Measurements from ENCODE around the gene TSC1.

TSC1 gene

DNA sequence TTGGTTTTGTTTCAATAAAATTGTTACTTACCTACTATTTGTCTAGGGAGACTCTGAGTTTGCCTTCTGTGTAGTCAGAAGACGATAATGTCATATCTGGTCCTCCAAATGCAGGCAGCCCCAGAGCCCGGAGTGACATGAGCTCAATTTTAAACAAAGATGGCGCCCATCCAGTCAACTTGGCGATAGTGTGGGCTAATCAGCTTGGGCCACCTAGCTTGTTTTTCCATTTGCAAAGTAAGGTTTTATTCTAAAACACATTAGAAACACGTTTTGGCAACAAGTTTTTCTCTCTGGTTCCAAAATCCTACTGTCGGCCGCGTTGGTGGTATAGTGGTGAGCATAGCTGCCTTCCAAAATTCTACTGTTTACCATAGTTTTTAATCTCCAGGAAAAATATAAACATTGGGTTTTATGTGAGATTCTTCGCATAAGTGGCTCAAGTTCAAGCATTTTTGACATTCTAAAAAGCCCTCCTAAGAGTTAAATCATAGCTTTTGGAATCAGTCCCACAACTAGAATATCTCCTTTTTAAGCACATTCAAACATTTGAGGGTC lies 13.2 kb downstream of the TSC1 start:
- DNase-seq: no peak

DNA sequence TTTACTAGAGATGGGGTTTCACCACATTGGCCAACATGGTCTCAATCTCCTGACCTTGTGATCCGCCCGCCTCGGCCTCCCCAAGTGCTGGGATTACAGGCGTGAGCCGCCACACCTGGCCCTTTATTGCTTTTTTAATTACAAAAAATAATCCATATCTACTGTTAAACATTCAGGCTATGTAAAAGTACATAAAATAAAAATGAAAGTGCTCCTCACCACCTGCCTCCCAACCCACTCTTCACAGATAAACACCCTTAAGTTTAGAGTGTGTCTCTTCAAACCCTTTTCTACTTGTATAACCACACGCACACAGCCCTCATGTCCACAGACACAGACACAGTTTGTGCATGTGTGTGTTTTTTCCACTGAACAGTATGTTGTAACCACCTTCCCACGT lies 16.7 kb downstream of the TSC1 start:
- DNase-seq: no peak

DNA sequence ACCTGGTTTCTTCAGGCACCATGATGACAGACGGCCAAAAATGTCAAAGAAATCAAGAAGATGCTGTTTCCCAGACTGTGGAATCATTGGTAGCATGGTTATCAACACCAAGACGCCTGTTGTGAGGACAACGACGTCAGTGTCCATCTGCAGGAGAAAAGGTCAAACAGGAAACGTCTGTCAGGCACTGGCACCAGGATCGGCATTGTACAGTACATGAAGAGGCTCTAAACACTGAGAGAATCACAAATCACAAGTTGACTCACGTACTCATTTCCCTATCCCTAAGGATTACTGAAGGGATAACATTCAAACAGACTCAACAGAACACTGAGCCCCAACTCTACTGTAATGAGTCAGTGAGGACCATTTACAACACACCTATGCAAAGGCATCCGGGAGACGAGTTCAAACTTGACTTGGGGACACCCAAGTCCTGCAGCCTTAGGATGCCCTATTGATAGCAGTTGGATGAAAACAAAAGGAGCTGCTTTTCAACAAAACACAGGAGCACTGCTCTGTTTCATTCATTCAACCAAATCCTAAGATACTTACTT lies 21.0 kb downstream of the TSC1 start:
- no peak for DNase-seq

DNA sequence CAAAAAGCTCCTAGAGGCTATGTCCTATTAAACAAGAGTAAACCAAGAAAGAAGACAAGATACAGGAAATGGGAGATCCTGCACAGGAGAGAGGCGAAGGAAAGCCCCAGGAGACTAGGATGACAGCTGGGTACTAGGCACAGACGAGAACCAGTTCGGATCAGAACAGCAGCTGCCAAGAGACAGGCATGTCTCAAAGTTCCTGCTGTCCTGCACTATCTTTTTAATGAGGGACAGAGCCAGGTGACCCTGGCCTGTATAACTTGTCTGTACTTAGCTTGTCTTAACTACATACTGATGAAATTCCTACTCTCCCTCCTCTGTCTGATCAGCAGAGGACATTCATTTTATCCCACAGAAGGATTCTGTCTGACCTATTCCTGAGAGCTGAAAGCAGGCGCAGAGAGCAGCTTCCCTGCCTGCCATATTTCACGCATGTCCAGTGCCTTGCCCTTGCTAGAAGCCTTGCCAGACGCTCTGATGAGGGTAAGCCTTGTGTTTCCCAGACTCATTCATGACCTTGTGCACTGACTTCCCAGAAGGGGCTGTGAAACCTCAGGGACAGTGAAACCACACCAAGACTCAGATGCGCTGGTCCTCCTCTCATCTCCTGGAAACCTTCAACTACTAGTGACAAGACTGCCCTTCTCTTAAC lies 24.7 kb downstream of the TSC1 start:
- no peak for DNase-seq

DNA sequence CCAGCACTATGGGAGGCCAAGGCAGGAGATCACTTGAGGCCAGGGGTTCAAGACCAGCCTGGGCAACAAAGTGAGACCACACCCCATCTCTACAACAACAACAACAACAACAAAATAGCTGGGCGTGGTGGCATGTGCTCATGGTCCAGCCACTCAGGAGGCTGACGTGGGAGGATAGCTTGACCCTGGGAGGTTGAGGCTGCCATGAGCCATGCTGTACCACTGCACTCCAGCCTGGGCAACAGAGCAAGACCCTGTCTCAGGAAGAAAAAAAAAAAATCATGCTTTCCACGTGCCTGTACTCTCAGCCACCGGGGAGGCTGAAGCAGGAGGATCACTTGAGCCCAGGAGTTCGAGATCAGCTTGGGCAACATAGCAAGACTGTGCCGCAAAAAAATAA lies 29.5 kb downstream of the TSC1 start:
- DNase-seq: no peak

DNA sequence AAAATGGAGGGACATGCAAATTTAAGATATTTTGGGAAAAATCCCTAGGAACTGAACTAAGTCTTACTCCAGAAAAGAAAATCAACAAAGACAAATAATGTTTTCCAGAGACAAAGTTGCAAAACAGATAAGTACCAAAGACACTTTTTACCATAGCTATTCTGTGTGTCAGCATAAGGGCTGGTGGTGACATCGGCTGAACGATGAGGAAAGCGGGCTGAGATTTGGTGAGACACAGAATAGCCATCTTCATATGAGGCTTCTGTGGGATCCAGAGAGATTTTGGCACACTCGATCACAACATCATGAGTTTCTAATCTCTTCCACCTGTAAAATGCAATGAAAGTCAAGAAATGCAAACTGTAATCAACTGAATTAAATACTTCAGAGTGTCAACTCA lies 32.3 kb downstream of the TSC1 start:
- no peak for DNase-seq

DNA sequence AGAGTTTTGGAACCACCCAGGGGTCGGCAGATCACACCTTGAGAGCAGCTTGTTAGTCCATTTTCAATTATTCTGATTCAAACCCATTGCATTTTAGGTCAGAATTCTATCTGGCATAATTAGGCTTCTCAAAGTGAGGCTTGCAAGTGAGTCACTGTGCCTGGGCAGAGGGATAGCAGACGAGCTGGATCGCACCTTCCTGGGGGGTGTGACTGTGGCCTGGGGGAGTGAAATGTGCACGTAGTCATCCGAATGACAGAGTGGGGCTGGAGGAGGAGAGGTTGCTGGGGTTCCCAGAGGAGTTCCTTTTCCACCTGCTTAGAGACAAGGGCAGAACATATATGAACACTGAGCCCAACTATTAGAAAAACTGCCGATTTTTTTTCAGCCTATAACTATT lies 34.0 kb downstream of the TSC1 start:
- DNase-seq: no peak

DNA sequence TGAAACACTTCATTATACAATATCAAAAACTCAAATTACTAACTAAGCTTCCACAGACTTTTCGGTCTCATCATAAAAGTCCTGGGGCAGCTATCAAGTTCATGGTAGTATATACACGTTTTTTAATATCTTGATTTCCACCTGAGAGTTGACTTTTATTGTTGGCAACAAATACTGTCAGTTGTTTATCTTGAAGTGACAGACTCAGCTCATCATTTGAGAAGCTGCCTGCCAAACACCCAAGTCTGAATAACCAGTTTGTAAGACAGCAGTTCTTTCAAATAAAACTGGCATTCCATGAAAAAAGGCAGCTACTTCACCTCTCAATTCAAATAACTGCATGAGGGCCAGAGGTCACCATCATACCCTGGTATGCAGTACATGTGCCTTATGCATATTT lies 35.1 kb downstream of the TSC1 start:
- no peak for DNase-seq

DNA sequence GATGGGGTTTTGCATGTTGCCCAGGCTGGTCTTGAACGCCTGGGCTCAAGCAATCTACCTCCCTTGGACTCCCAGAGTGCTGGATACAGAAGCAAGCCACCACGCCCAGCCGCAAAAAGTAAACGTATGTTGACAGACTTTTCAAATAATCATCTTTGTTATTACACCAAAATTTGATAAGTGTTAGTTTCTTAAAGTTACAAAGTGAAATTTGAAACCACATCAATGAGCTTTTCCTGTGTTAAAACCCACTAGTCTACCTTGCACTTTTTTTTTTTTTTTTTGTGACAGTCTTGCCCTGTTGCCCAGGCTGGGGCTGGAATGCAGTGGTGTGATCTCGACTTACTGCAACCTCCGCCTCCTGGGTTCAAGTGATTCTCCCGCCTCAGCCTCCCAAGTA lies 35.8 kb downstream of the TSC1 start:
- no peak for DNase-seq

DNA sequence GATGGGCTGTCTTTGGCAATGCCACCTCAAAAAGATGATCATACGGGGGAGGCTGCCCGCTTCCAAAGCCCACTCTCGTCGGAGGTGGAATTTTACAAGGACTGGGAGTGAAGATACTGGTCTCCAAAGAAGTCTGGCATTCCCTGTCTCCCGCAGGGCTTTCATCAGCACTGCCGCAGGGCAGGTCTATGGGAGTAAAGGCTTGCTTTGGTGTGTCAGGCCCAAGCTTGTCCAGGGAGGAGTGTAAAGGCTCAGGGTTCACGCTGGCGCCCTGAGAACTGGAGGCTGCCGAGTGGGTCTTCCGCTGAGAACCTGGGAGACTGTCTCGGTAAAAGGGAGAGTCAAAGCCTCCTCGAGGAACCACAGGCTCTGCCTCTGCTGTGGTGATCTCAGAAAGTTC lies 38.7 kb downstream of the TSC1 start:
- no peak for DNase-seq

DNA sequence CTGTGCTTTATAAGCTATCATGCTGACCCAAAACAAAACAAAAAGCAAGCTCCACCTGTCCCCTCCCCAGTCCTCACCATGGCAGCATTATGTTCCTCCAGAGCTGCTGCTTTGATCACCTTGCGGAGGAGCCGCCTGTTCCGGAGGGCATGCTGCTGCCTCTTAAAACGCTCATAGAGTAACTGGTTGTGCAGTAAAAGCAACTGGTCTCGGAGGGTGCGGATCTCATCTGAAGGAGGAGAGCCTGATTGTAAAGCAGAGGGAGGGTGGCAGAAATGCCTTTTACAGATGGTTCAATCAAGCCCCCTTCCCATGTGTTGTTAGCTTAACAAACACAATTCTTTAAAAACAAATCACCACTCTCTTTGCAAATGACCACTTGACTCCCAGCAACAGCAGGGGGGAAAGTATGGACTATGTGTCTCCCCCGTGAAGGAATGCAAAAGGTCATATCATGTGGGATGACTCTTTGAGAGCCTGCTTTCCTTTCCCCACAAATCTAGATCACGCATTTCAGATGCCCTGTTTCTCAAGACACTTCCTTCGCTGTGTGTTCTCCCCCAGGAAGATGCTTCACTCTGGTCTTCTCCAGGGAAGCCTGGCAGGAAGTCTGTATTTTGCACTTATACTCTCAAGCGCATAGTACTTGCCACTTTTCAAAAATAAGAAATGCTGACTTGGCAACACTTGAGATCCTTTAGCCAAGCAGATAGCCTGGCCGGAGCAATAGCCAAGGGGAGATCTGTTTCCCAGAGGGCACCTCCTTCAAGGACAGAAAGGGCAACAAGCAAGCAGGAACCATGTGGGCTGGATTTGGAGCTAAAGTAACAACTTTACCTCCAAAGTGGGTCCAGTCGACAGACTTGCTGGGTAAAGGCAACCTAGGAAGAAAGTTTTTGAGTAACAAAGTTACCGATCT lies 40.6 kb downstream of the TSC1 start:
- DNase-seq: no peak

DNA sequence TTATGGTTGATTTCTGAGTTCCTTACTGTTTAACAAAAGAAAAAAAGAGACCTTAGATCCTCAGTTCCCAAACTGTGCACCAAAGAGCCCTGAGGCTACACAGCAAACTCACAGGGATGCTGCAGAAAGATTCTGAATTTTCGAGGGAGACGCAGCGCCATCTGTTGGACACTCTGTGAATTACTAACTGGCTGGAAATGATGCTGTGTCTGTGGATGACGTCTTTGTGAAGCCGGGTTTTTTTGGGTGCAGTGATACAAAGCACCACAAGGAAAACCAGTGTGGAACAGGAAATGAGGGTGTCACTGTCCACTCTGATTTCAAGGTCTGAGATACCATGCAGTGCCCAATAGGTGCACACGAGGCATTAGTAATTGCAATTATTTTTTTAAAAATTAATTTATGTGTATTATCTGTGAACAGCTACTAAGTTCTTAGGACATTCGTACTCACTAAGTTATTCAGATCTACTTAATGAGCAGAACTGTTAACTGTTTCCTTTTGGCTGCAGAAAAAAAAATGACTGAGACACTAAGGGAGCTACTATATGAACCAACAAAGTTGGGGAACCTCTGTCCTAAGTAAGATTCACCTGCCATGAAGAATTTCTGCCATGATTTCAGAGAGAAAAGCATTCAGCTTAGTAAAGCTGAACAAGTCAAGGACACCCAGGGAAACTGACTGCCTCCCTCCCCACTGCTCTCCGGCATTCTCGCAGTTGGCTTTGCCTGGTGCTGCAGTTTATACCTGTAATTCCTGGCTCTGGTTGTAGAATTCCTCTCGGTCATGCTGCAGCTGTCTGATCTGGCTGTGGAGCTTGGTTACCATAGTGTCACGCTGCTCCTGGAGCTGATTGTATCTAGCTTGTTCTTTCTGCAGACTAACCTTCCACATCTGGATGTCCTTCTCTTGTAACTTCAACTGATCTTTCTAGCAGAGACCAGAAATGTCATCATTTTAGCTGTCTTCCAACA lies 42.3 kb downstream of the TSC1 start:
- DNase-seq: peak; percentile 80 to 81

DNA sequence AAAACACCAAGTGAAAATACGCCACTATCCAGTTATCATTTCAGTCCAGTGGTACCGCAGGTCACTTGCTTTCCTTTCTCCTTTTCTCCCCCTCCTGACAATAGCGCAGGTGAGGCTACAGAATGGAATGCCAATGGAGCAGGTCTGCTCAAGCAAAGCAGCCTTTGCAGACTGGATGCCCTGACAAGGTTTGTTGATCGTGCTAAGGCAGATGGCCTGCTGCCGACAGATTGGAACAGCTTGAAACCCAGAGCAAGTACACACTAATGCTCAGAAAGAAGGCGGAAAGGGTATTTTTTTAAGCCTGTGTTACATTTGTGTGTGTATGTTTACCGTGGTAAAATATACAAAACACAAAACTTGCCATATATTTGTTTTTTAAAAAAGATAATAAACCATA lies 46.4 kb downstream of the TSC1 start:
- no peak for DNase-seq

DNA sequence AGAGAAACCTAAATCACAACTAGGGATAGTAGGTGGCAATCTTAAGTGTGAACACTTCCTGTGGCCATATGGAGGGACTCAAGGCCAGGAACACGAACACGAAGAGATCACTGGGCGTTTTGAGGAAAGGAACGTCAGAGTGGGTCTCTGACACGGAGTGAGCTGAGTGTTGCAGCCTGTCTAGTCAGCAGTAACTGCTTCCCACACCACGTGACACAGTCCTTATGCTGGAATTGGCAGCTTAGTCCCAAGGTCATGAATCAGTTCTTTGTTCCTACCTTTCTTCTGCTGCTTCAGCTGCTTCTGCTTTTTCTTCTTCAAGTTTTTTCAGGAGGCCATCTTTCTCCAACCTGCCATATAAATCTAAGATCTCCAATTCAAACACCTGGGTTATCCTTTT lies 47.5 kb downstream of the TSC1 start:
- DNase-seq: no peak

DNA sequence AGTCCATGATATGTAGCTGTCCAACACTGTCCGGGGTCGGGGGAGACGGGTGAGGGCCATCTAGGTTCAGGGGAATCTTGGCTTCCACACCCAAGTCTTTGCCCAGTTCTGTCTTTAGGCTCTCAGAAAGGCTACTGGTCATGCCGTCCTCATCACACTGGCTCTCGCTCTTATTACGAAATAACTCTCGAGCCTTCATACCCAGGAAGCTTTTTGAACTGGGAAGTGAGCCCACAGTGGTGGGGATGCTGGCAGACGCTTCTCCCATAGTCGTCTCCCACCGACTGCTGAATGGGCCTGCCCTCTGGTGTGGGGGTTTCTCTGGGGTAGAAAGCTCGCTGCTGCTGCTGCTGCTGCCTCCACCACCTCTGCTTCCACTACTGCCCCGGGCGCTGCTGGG lies 48.2 kb downstream of the TSC1 start:
- no peak for DNase-seq

DNA sequence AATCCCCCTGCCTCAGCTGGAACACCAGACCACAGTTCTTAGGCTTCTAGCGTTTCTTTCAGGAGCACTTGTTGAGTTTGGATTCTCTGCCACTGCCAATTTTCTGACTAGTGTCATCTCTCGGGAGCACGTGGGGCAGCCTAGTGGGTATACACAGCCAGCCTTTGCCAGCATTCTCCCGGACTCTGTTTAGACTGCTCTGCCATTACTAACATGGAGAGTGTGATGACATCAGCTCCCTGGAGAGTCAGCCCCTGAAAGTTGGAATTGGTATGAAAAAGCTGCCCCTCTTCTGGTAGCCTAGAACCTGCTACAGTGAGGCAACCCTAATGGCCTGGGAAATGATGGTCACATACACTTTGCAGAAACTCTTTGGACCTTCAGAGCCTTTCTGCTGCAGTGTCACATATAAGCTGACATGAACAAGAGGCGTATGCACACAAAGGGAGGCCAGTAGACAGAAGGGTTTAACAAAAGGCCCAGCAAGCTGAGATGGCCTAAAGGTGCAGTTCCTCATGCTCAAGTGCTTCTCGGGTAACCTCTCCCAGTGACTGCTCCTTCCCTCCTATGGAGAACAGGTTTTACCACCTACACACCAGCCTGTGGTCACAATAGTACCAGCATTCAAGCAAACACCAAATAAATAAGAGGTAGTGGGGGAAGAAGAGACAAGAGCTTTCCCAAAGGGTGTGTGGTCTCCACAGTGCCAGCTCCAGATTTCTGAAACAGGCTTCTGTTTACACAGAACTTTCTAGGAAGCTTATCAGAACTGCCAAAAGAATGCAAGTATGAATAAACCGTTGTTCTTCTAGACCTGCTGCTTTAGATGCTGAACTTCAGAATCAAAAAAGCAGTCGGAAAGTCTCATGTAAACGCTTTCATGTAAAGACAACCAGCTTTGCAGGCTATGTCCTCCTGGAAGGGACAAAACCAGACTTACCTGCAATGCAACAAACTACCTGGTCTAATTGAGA lies 49.3 kb downstream of the TSC1 start:
- DNase-seq: no peak

DNA sequence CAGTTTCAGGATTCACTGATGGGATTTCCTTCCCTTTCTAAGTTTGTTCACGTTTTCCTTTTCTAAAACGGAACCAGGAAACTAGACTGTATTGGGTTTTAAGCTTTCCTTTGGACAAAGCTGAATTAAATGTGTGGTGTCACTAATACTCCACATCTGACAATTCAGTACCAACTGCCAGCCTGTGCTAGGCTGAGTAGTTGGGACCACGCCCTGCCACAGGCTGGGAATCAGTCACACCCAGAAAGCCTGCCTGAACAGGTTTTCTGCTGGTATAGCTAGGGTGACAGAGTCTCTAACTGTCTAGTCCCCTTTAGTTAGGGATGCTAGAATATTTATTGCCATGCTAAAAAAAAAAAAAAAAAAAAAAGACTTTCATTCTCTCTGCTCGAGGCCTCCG lies 50.1 kb downstream of the TSC1 start:
- DNase-seq: no peak

DNA sequence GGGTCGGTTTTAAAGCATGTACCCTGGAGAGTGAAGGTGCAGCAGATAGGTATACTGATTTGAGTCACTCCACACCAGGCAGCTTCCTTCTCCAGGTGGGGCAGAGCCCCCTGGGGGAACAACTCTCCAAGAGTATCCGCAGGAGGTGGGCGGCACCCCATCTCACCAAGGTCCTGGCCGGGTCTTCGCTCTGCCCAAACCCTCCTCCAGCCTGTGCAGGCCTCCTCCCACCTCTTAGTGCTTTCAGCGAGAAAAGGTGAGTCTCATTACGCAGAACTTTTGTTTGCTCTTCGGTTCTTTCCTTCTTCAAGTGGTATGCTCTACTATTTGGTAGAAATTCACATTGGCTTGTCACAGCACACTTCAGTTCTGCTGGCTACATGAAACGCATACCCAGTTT lies 52.0 kb downstream of the TSC1 start:
- no peak for DNase-seq

DNA sequence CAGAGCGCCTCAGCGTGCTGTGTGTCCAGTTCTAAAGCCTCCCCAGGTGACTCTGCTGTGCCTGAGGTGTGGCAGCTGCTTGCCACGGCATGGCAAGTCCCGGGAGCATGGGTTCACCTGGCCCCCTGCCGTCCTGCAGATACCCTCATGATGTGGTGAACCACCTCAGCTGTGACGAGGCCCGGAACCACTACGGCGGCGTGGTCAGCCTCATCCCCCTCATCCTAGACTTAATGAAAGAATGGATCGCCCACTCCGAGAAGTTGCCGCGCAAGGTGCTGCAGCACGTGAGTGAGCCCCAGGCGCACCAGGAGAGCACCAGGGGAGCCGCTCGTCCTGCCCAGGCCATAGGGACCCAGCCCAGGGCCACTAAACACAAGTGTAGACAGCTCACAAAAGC lies 56.3 kb downstream of the TSC1 start:
- DNase-seq: no peak

DNA sequence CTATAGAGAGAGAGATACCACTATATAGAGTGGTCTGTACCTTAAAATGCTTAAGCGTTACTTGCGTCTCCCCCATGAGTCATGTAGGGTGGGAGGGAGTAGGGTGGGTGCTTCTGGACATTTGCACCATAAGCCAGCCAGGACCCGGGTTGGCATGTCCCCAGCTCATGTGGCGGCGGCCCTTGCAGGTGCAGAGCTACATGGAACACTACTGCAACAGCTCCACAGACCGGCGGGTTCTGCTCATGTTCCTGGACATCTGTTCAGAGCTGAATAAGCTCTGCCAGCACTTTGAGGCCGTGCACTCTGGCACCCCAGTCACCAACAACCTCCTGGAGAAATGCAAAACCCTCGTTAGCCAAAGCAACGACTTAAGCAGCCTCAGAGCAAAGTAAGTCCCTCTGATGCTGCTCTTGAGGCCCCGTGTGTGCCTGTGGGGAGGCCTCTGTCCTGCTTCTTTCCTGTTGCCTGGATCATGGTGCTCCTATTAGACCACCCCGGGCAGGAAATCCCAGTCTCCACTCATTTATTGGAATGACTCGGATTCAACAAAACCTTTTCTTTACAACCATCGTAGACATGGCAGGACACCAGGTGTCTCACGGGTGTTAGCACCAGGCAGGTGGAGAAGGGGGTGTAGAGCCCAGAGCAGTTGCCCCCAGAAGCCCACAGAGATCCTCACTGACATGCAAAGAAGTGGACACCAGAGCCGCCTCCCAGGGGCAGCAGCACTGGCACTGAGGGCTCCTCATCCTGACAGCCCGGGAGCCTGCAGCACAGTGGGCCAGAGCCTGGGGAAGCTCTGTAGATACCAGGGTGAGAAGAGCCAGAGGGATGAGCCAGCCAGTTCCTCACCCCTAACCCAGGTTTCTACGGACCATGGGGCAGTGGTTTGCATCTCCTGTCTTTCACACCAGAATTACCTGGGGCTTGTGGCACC lies 57.0 kb downstream of the TSC1 start:
- no peak for DNase-seq

All from stimulated activated CD4-positive, alpha-beta T cell treated with anti-CD3 and anti-CD28 coated beads, Interleukin-2, amount 100 ng/mL, for 24 hours (primary cell).